CD4-positive, alpha-beta T cell (primary cell): Measurements from ENCODE around the gene MYZAP. TPM values are rescaled to one million over a fixed set of nuclear protein-coding genes. Genes with fewer than 3 reads are reported as not detected.

ENCODE experiments used
- ATAC-seq: fragments of 200-7000 bp; cut with Tn5 transposase; one replicate; pipeline ENCODE4 v1.10.0; 2022; ENCODE audit warnings: mild to moderate bottlenecking; ENCODE audit not compliant: poor library complexity
- CTCF ChIA-PET: fragments of 350-600 bp; sonication (Branson Sonifier 250); formaldehyde crosslinking; loops from one replicate; lab custom pipeline; 2021; ENCODE audit warnings: antibody characterized with exemption, inconsistent platforms; lab: Charles Lee
- POLR2A ChIA-PET: fragments of 350-600 bp; sonication (Branson Sonifier 250); formaldehyde crosslinking; loops from one replicate; lab custom pipeline; 2021; ENCODE audit warnings: antibody characterized with exemption, inconsistent platforms; lab: Charles Lee
- DNase-seq, 14 experiments: peaks; one replicate each; pipeline ENCODE4 v3.0.0-alpha.2; 2013 to 2020; ENCODE audit warnings: mixed read lengths in 2 of 14
- H3K27ac ChIP-seq, 2 donors: one replicate each; pipeline versions ENCODE4 v1.5.1 to v1.7.0; 2013; ENCODE audit warnings: low read length in 2 of 2, low read depth in 1 of 2, mild to moderate bottlenecking in 1 of 2
- H3K27me3 ChIP-seq, 2 experiments: 1 replicate in 1 of 2; 2 replicates in 1 of 2; pipeline versions ENCODE4 v1.6.1 to v1.7.0; 2013; ENCODE audit warnings: low read length in 2 of 2, control low read depth in 1 of 2, mild to moderate bottlenecking in 1 of 2, moderate library complexity in 1 of 2; ENCODE audit not compliant: insufficient read depth in 2 of 2, control insufficient read depth in 1 of 2
- H3K36me3 ChIP-seq: one replicate; pipeline ENCODE4 v1.6.1; 2013; ENCODE audit warnings: low read length, control low read depth; ENCODE audit not compliant: insufficient read depth
- H3K4me1 ChIP-seq: one replicate; pipeline ENCODE4 v1.6.1; 2013; ENCODE audit warnings: low read length, control low read depth; ENCODE audit not compliant: insufficient read depth
- H3K4me3 ChIP-seq: one replicate; pipeline ENCODE4 v1.5.1; 2013; ENCODE audit warnings: mild to moderate bottlenecking, low read length, moderate library complexity
- H3K9me3 ChIP-seq, 2 experiments: 1 replicate in 1 of 2; 2 replicates in 1 of 2; pipeline versions ENCODE4 v1.6.1 to v1.7.0; 2013; ENCODE audit warnings: low read length in 2 of 2, mild to moderate bottlenecking in 2 of 2, control low read depth in 1 of 2, moderate library complexity in 1 of 2; ENCODE audit not compliant: control insufficient read depth in 1 of 2, insufficient read depth in 1 of 2
- H3K27ac Mint-ChIP-seq: one replicate; pipeline ENCODE4 v1.8.0; 2020; ENCODE audit warnings: mixed read lengths
- H3K27me3 Mint-ChIP-seq: one replicate; pipeline ENCODE4 v1.8.0; 2021; ENCODE audit warnings: mixed read lengths
- H3K36me3 Mint-ChIP-seq: one replicate; pipeline ENCODE4 v1.8.0; 2021; ENCODE audit warnings: low read depth, mixed read lengths
- H3K4me1 Mint-ChIP-seq: one replicate; pipeline ENCODE4 v1.8.0; 2021; ENCODE audit warnings: low read depth, mixed read lengths
- H3K4me3 Mint-ChIP-seq: one replicate; pipeline ENCODE4 v1.8.0; 2020; ENCODE audit warnings: mild to moderate bottlenecking, mixed read lengths
- H3K9me3 Mint-ChIP-seq: one replicate; pipeline ENCODE4 v1.8.0; 2020; ENCODE audit warnings: mixed read lengths
- intact Hi-C, 2 experiments: fragments of 100-400 bp; cut with DNase I in 1 of 2; cut with micrococcal nuclease in 1 of 2; formaldehyde crosslinking; loops; one replicate each; pipeline versions ENCODE4 v1.15.1 to v1.9.0; 2023 to 2025; cut with DNase I, micrococcal nuclease
- total RNA-seq, 174 experiments: library from RNA in 2 of 174; stranded (reverse) in 2 of 174; gene quantifications; one replicate each; pipeline ENCODE4 v1.2.3 and lab custom pipeline; 2021 to 2026
- TF ChIP-seq, protein P1 (sequence below): fragments of 200-600 bp; IDR thresholded peaks from one replicate; pipeline ENCODE4 v1.8.0; 2022; ENCODE audit warnings: antibody characterized with exemption, mild to moderate bottlenecking

Gene MYZAP
- total RNA-seq, 2 experiments from 2014 or later = 0.66 to 1.1 TPM

DNA sequence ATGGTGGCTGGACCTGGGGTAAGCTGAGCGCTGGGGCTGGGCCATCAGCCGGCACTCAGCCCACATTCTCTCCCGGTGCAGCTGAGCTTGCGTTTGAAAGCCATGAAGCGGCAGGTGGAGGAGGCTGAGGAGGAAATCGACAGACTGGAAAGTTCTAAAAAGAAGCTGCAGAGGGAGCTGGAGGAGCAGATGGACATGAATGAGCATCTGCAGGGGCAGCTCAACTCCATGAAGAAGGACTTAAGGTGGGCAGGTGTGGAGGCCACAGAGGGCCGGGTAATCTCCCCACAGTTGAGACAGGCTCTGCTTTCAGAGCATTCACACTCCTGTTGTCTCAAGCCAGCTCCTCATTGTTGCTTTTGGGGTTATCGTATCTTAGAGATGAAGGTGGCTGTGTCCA, 45.7 kb upstream of the MYZAP start:
- no peaks in the 10 kb centered on the region for H3K9me3 Mint-ChIP-seq
- no peaks in the 10 kb centered on the region for H3K4me1 ChIP-seq
- no peak overlapping the region for H3K27ac Mint-ChIP-seq
- no peaks in the 10 kb centered on the region for H3K4me1 Mint-ChIP-seq
- H3K36me3 Mint-ChIP-seq = no peaks in the 10 kb centered on the region
- ChIA-PET CTCF (no interaction called here), POLR2A (no interaction called here)
- no peaks in the 10 kb centered on the region for H3K9me3 ChIP-seq
- no peak overlapping the region for H3K4me3 ChIP-seq
- intact Hi-C loops = no loop called here
- DNase-seq (no peak), ATAC-seq (no peak)
- H3K4me3 Mint-ChIP-seq = no peak overlapping the region
- H3K27me3 Mint-ChIP-seq = peaks cover 8% of the 10 kb centered on the region
- no peak overlapping the region for H3K27ac ChIP-seq
- H3K27me3 ChIP-seq = no peaks in the 10 kb centered on the region
- H3K36me3 ChIP-seq = no peaks in the 10 kb centered on the region
- TF ChIP-seq, protein P1, sequence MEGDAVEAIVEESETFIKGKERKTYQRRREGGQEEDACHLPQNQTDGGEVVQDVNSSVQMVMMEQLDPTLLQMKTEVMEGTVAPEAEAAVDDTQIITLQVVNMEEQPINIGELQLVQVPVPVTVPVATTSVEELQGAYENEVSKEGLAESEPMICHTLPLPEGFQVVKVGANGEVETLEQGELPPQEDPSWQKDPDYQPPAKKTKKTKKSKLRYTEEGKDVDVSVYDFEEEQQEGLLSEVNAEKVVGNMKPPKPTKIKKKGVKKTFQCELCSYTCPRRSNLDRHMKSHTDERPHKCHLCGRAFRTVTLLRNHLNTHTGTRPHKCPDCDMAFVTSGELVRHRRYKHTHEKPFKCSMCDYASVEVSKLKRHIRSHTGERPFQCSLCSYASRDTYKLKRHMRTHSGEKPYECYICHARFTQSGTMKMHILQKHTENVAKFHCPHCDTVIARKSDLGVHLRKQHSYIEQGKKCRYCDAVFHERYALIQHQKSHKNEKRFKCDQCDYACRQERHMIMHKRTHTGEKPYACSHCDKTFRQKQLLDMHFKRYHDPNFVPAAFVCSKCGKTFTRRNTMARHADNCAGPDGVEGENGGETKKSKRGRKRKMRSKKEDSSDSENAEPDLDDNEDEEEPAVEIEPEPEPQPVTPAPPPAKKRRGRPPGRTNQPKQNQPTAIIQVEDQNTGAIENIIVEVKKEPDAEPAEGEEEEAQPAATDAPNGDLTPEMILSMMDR = no peak

DNA sequence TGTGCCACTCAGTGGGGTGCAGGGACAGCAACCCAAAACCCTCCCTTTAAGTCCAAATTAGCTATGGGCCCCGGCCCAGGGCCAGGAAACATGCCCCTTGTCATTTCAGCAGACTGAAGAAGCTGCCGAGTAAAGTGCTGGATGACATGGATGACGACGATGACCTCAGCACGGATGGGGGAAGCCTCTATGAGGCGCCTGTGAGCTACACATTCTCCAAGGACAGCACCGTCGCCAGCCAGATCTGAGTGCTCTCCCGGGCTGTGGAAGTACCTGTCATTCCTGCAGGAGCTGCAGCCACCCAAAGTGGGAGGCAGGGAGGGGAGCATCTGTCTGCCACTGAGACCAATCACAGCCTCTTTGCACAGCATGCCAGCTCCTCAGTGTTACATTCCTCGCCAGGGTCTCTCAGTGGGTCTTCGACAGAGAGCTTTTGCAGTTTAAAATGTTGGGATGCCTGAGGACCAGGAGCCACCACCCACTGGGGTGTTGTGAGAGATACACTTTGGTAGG, 44.4 kb upstream of the MYZAP start:
- Histone ChIP-seq H3K4me1 (no peaks in the 10 kb centered on the region), H3K9me3 (no peaks in the 10 kb centered on the region), H3K36me3 (no peaks in the 10 kb centered on the region), H3K27ac (no peak overlapping the region), H3K27me3 (no peaks in the 10 kb centered on the region), H3K4me3 (no peak overlapping the region)
- peaks cover 11% of the 10 kb centered on the region for H3K27me3 Mint-ChIP-seq
- ChIA-PET CTCF (no interaction called here), POLR2A (no interaction called here)
- intact Hi-C loops = no loop called here
- no peak overlapping the region for H3K27ac Mint-ChIP-seq
- ATAC-seq (no peak), DNase-seq (no peak)
- no peaks in the 10 kb centered on the region for H3K36me3 Mint-ChIP-seq
- TF ChIP-seq, protein P1 = no peak
- no peaks in the 10 kb centered on the region for H3K4me1 Mint-ChIP-seq
- no peaks in the 10 kb centered on the region for H3K9me3 Mint-ChIP-seq
- no peak overlapping the region for H3K4me3 Mint-ChIP-seq

DNA sequence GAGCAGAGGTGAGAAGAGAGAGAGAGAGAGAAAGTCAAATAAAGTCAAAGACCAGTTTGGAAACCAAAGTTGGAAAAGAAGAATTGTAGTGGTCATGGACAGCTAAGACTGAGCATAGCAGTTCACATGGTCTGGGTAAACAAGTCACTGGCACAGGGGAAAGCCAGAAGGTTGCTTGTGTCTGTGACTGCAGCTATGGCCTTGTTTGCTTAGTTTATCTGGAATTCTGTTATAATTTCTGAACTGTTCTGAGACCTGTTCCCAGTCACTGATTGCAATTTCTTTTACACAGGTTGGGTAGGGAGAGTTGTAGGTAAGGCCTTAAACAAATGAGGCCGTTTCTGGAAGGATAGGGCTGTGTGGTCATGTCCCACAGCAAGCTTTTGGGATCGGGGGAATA, 43.4 kb upstream of the MYZAP start:
- ChIA-PET POLR2A (no interaction called here), CTCF (no interaction called here)
- H3K4me1 Mint-ChIP-seq = no peaks in the 10 kb centered on the region
- H3K4me3 ChIP-seq = no peak overlapping the region
- no peak for DNase-seq
- ATAC-seq = no peak
- TF ChIP-seq, protein P1 = no peak
- H3K36me3 ChIP-seq = no peaks in the 10 kb centered on the region
- H3K4me1 ChIP-seq = no peaks in the 10 kb centered on the region
- H3K9me3 Mint-ChIP-seq = no peaks in the 10 kb centered on the region
- H3K27me3 Mint-ChIP-seq = peaks cover 7% of the 10 kb centered on the region
- H3K27ac Mint-ChIP-seq = no peak overlapping the region
- no peaks in the 10 kb centered on the region for H3K27me3 ChIP-seq
- intact Hi-C loops = no loop called here
- H3K4me3 Mint-ChIP-seq = no peak overlapping the region
- H3K36me3 Mint-ChIP-seq = no peaks in the 10 kb centered on the region
- no peaks in the 10 kb centered on the region for H3K9me3 ChIP-seq
- no peak overlapping the region for H3K27ac ChIP-seq
